MM.1S (cell line): Measurements from ENCODE around the gene CHRDL1.

ENCODE experiments used
- DNase-seq: peaks from one replicate; pipeline ENCODE4 v3.0.0-alpha.2; 2015
- H2AFZ ChIP-seq: fragments of 300-600 bp; sonication (generic); 2 replicates; pipeline ENCODE4 v1.6.0; 2016; ENCODE audit warnings: antibody characterized with exemption, low read length
- H3F3A ChIP-seq: fragments of 300-600 bp; sonication (generic); 2 replicates; pipeline ENCODE4 v1.6.1; 2016; ENCODE audit warnings: mild to moderate bottlenecking, antibody characterized with exemption, low read length, moderate library complexity, mixed read lengths; ENCODE audit not compliant: insufficient read depth
- H3K27ac ChIP-seq: fragments of 300-600 bp; sonication (generic); 2 replicates; pipeline ENCODE4 v1.5.1; 2016; ENCODE audit warnings: mild to moderate bottlenecking, low read length
- H3K27me3 ChIP-seq: fragments of 300-600 bp; sonication (generic); replicated peaks from 2 replicates; pipeline ENCODE4 v1.6.0; 2016; ENCODE audit warnings: low read length; ENCODE audit not compliant: insufficient read depth
- H3K36me3 ChIP-seq: fragments of 300-600 bp; sonication (generic); replicated peaks from 2 replicates; pipeline ENCODE4 v1.6.1; 2016; ENCODE audit warnings: mild to moderate bottlenecking, low read length, mixed read lengths; ENCODE audit not compliant: insufficient read depth
- H3K4me1 ChIP-seq: fragments of 300-600 bp; sonication (generic); 2 replicates; pipeline ENCODE4 v1.6.1; 2016; ENCODE audit warnings: low read length, mixed read lengths
- H3K4me2 ChIP-seq: fragments of 300-600 bp; sonication (generic); 2 replicates; pipeline ENCODE4 v1.6.0; 2016; ENCODE audit warnings: low read depth, low read length
- H3K4me3 ChIP-seq: fragments of 300-600 bp; sonication (generic); 2 replicates; pipeline ENCODE4 v1.5.1; 2016; ENCODE audit warnings: low read length, mixed read lengths
- H3K79me2 ChIP-seq: fragments of 300-600 bp; sonication (generic); 2 replicates; pipeline ENCODE4 v1.6.1; 2016; ENCODE audit warnings: mixed run types, low read length, mixed read lengths
- H3K9ac ChIP-seq: fragments of 300-600 bp; sonication (generic); 2 replicates; pipeline ENCODE4 v1.6.1; 2016; ENCODE audit warnings: low read length, mixed read lengths
- H3K9me2 ChIP-seq: fragments of 300-600 bp; sonication (generic); replicated peaks from 2 replicates; pipeline ENCODE4 v1.6.1; 2016; ENCODE audit warnings: mild to moderate bottlenecking, low read length, mixed read lengths; ENCODE audit not compliant: insufficient read depth
- H3K9me3 ChIP-seq: fragments of 300-600 bp; sonication (generic); replicated peaks from 2 replicates; pipeline ENCODE4 v1.6.1; 2016; ENCODE audit warnings: mild to moderate bottlenecking, low read length, mixed read lengths; ENCODE audit not compliant: insufficient read depth
- H4K20me1 ChIP-seq: fragments of 300-600 bp; sonication (generic); 2 replicates; pipeline ENCODE4 v1.6.1; 2016; ENCODE audit warnings: mild to moderate bottlenecking, low read length, moderate library complexity, mixed read lengths; ENCODE audit not compliant: insufficient read depth
- EZH2 ChIP-seq: fragments of 300-600 bp; sonication (generic); optimal IDR thresholded peaks from 2 replicates; pipeline ENCODE3; 2017; ENCODE audit warnings: low read depth, mild to moderate bottlenecking, antibody characterized with exemption, low read length, mixed read lengths
- EZH2phosphoT487 ChIP-seq: fragments of 300-600 bp; sonication (generic); IDR thresholded peaks from 2 replicates; pipeline ENCODE4 v1.6.1; 2018; ENCODE audit warnings: antibody characterized with exemption, low read length
- TF ChIP-seq, protein P1 (sequence below): fragments of 300-600 bp; sonication (generic); IDR thresholded peaks from 2 replicates; pipeline ENCODE4 v1.5.1; 2016; ENCODE audit warnings: antibody characterized with exemption, low read length, mixed read lengths

The CHRDL1 gene

DNA sequence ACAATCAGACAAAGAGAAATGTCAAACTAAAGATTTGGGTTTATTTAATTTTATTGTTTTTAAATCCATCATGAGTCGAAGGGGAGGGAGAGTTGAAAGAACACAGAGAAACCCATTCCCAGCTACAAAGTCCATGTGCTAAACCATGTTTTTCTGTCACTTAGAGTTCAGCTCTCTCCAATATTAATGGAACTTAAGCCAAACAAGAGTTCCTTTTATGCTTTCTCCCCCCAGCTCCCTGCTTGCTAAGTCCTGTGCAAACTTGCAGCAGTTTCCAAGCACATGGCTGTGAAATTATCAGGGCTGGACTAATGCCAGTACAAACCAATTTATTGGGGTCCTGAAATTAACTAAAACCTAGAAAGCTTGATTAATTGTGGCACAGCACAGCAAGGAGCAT is 9.7 kb upstream of the CHRDL1 start:
- no peak for DNase-seq
- Histone ChIP-seq H3K79me2 (no peaks in the 10 kb centered on the region), H3K27ac (no peak overlapping the region), H2AFZ (no peak overlapping the region), H3K9ac (no peak overlapping the region), H3K27me3 (no peaks in the 10 kb centered on the region), H3F3A (no peaks in the 10 kb centered on the region), H3K4me3 (no peak overlapping the region), H4K20me1 (no peaks in the 10 kb centered on the region), H3K4me1 (no peaks in the 10 kb centered on the region), H3K4me2 (no peak overlapping the region), H3K9me3 (no peaks in the 10 kb centered on the region), H3K36me3 (no peaks in the 10 kb centered on the region), H3K9me2 (no peaks in the 10 kb centered on the region)
- TF ChIP-seq EZH2 (no peak), EZH2phosphoT487 (no peak)
- TF ChIP-seq, protein P1, sequence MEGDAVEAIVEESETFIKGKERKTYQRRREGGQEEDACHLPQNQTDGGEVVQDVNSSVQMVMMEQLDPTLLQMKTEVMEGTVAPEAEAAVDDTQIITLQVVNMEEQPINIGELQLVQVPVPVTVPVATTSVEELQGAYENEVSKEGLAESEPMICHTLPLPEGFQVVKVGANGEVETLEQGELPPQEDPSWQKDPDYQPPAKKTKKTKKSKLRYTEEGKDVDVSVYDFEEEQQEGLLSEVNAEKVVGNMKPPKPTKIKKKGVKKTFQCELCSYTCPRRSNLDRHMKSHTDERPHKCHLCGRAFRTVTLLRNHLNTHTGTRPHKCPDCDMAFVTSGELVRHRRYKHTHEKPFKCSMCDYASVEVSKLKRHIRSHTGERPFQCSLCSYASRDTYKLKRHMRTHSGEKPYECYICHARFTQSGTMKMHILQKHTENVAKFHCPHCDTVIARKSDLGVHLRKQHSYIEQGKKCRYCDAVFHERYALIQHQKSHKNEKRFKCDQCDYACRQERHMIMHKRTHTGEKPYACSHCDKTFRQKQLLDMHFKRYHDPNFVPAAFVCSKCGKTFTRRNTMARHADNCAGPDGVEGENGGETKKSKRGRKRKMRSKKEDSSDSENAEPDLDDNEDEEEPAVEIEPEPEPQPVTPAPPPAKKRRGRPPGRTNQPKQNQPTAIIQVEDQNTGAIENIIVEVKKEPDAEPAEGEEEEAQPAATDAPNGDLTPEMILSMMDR, result no peak

DNA sequence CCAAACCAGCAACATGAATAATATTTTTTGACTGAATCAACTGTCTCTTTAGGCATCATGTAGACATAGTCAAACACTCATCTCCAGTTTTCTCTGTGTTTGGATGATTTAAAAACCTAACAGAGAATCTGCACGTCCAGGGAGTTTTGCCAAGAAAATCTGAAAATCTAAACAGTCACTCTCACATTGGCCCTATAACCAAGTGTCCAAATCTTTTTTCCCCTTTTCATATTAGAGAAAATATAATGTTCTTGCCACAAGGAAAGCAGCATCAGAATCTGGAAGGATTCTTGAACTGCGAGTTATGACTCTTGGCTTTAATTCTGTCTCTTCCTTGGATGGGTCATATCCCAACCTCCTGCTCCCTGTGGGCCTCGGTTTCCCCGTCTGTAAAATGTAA is 8.8 kb upstream of the CHRDL1 start:
- TF ChIP-seq EZH2phosphoT487, result no peak
- no peak for TF ChIP-seq EZH2
- TF ChIP-seq, protein P1, result no peak
- H3K9ac ChIP-seq, result no peak overlapping the region
- H3K27me3 ChIP-seq, result no peaks in the 10 kb centered on the region

DNA sequence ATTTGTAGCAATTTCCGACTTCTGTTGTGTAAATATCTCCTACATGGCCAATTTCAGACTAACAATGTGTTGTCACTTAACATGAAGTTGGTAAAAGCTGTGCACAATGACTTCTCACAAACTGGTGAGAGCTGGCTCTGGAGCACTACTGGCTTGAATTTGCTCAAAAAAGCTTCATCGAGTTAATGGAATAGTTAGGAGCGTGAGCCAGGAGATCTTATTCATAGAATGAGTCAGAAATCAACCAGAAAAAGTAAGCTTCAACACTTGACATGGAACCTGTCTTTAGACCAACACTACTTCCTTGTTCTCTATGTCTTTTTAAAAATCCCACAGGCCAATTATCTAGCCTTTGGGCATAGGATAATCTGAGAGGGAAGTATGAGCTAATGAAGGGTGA is 7.9 kb upstream of the CHRDL1 start:
- Histone ChIP-seq H3K9ac (no peak overlapping the region), H4K20me1 (no peaks in the 10 kb centered on the region), H3K27ac (no peak overlapping the region), H3F3A (no peaks in the 10 kb centered on the region), H2AFZ (no peak overlapping the region), H3K9me2 (no peaks in the 10 kb centered on the region), H3K4me1 (no peaks in the 10 kb centered on the region), H3K9me3 (no peaks in the 10 kb centered on the region), H3K4me2 (no peak overlapping the region), H3K79me2 (no peaks in the 10 kb centered on the region), H3K4me3 (no peak overlapping the region), H3K27me3 (no peaks in the 10 kb centered on the region), H3K36me3 (no peaks in the 10 kb centered on the region)
- DNase-seq, result no peak
- TF ChIP-seq EZH2 (no peak), EZH2phosphoT487 (no peak)
- TF ChIP-seq, protein P1, result no peak

More for the DNA sequence above, 8.8 kb upstream of the CHRDL1 start:
- Histone ChIP-seq H3K9me3 (no peaks in the 10 kb centered on the region), H3K4me1 (no peaks in the 10 kb centered on the region), H3K9me2 (no peaks in the 10 kb centered on the region), H3K79me2 (no peaks in the 10 kb centered on the region), H3K36me3 (no peaks in the 10 kb centered on the region), H3K4me2 (no peak overlapping the region), H3K27ac (no peak overlapping the region), H2AFZ (no peak overlapping the region), H3F3A (no peaks in the 10 kb centered on the region), H3K4me3 (no peak overlapping the region), H4K20me1 (no peaks in the 10 kb centered on the region)
- no peak for DNase-seq

DNA sequence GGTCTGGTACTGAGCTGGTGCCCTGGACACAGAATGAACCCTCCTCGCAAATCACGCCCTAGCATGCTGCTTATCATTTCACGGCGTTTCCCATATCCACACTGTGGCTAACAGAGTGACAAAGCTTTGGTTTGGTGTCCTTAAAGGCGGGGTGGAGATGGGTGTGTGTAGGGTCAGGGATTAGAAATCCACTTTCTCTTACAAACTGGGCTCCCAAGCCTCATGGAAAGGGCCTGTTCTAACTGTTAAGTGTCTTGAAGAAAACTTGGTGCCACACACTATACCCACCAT is 735 bp upstream of the CHRDL1 start:
- no peaks in the 10 kb centered on the region for H3F3A ChIP-seq
- H3K4me3 ChIP-seq, result peak overlapping the region; percentile 58
- H3K4me1 ChIP-seq, result no peaks in the 10 kb centered on the region
- H3K4me2 ChIP-seq, result peak overlapping the region; percentile 56
- H4K20me1 ChIP-seq, result no peaks in the 10 kb centered on the region
- no peaks in the 10 kb centered on the region for H3K27me3 ChIP-seq
- no peak overlapping the region for H3K27ac ChIP-seq
- H3K9ac ChIP-seq, result peak overlapping the region; percentile 37; the same call in 1 of the 2 replicates
- TF ChIP-seq EZH2phosphoT487 (no peak), EZH2 (no peak)
- TF ChIP-seq, protein P1, result no peak
- H3K9me3 ChIP-seq, result no peaks in the 10 kb centered on the region
- no peaks in the 10 kb centered on the region for H3K9me2 ChIP-seq
- no peaks in the 10 kb centered on the region for H3K79me2 ChIP-seq
- H3K36me3 ChIP-seq, result no peaks in the 10 kb centered on the region
- peak overlapping the region; percentile 61 for H2AFZ ChIP-seq
- no peak for DNase-seq
